Brain pericyte (primary cell): ENCODE measurements around the gene TDRD7.

Experiments
- DNase-seq: peaks from one replicate; pipeline ENCODE4 v3.0.0-alpha.2; 2012; ENCODE audit warnings: low read depth, low spot score

TDRD7 gene

GRCh38 chr9:97411789-97412625 is at the start of gene TDRD7:
TDRD7 (plus strand) TSS chr9:97412096; CDS start chr9:97428466, 16,370 bp downstream.
- peak; percentile 13 for DNase-seq

GRCh38 chr9:97362777-97363545 is 48.9 kb upstream of the TDRD7 start:
- DNase-seq: no peak

- DNase-seq: no peak
Measured at GRCh38 chr9:97363661-97364299, 48.1 kb upstream of the TDRD7 start.

- no peak for DNase-seq
Measured at GRCh38 chr9:97364769-97365490, 47.0 kb upstream of the TDRD7 start.

GRCh38 chr9:97365634-97366033 is 46.3 kb upstream of the TDRD7 start:
- no peak for DNase-seq

- DNase-seq: no peak
Measured at GRCh38 chr9:97366476-97366875, 45.4 kb upstream of the TDRD7 start.

- DNase-seq: no peak
Measured at GRCh38 chr9:97366889-97367288, 45.0 kb upstream of the TDRD7 start.

- no peak for DNase-seq
Measured at GRCh38 chr9:97367729-97368128, 44.2 kb upstream of the TDRD7 start.

GRCh38 chr9:97368964-97369363 is 42.9 kb upstream of the TDRD7 start:
- no peak for DNase-seq

- DNase-seq: no peak
Measured at GRCh38 chr9:97372580-97372979, 39.3 kb upstream of the TDRD7 start.

- DNase-seq: no peak
Measured at GRCh38 chr9:97373331-97373730, 38.6 kb upstream of the TDRD7 start.

GRCh38 chr9:97374811-97375210 is 37.1 kb upstream of the TDRD7 start:
- no peak for DNase-seq

- no peak for DNase-seq
Measured at GRCh38 chr9:97376902-97377301, 35.0 kb upstream of the TDRD7 start.

GRCh38 chr9:97382099-97382718 is 29.7 kb upstream of the TDRD7 start:
- DNase-seq: no peak

GRCh38 chr9:97384406-97385262 is 27.3 kb upstream of the TDRD7 start:
- no peak for DNase-seq

- no peak for DNase-seq
Measured at GRCh38 chr9:97385626-97386264, 26.2 kb upstream of the TDRD7 start.

GRCh38 chr9:97386265-97386633 is 25.6 kb upstream of the TDRD7 start:
- no peak for DNase-seq

GRCh38 chr9:97386733-97387503 is 25.0 kb upstream of the TDRD7 start:
- peak; percentile 31 for DNase-seq

- DNase-seq: no peak
Measured at GRCh38 chr9:97387504-97387886, 24.4 kb upstream of the TDRD7 start.
